A673 (cell line): ENCODE results near the gene AP4S1. TPM values are rescaled to one million over a fixed set of nuclear protein-coding genes. Genes with fewer than 3 reads are reported as not detected.

ENCODE experiments used
- BruUV-seq: library from RNA; stranded (reverse); fragments of 400-500 nt; replicated peaks from 2 replicates; lab custom pipeline; 2021; lab: Mats Ljungman, UMichigan
- CTCF ChIA-PET: fragments of 300-600 bp; sonication (Branson Sonifier 250); formaldehyde crosslinking; loops from one replicate; lab custom pipeline; 2022; ENCODE audit warnings: antibody characterized with exemption; lab: Charles Lee
- POLR2A ChIA-PET: fragments of 300-600 bp; sonication (Branson Sonifier 250); formaldehyde crosslinking; loops from one replicate; lab custom pipeline; 2022; ENCODE audit warnings: antibody characterized with exemption; ENCODE audit not compliant: low non-redundant PET; lab: Charles Lee
- DNase-seq: peaks from one replicate; pipeline ENCODE4 v3.0.0-alpha.2; 2015; ENCODE audit warnings: low spot score
- H3K27ac ChIP-seq: fragments of 200-600 bp; sonication (generic); 2 replicates; pipeline ENCODE4 v1.5.1; 2016; ENCODE audit warnings: mixed run types, low read depth, mild to moderate bottlenecking, mixed read lengths, antibody characterized with exemption, low read length; ENCODE audit not compliant: poor library complexity, severe bottlenecking
- H3K27me3 ChIP-seq: fragments of 200-600 bp; sonication (generic); replicated peaks from 2 replicates; pipeline ENCODE4 v1.6.1; 2017; ENCODE audit warnings: mixed run types, low read depth, mild to moderate bottlenecking, mixed read lengths, antibody characterized with exemption, low read length; ENCODE audit not compliant: insufficient read depth, poor library complexity
- H3K36me3 ChIP-seq: fragments of 200-600 bp; sonication (generic); 2 replicates; pipeline ENCODE4 v1.6.1; 2016; ENCODE audit warnings: mixed run types, mild to moderate bottlenecking, mixed read lengths, antibody characterized with exemption, low read length; ENCODE audit not compliant: insufficient read depth, poor library complexity, severe bottlenecking
- H3K4me1 ChIP-seq: fragments of 200-600 bp; sonication (generic); 2 replicates; pipeline ENCODE4 v1.6.1; 2017; ENCODE audit warnings: mixed run types, mild to moderate bottlenecking, mixed read lengths, antibody characterized with exemption, low read length; ENCODE audit not compliant: insufficient read depth, poor library complexity, severe bottlenecking
- H3K4me3 ChIP-seq: fragments of 200-600 bp; sonication (generic); 2 replicates; pipeline ENCODE4 v1.5.1; 2016; ENCODE audit warnings: low read depth, mixed run types, mild to moderate bottlenecking, mixed read lengths, low read length; ENCODE audit not compliant: poor library complexity, severe bottlenecking
- H3K9me3 ChIP-seq: fragments of 200-600 bp; sonication (generic); 2 replicates; pipeline ENCODE4 v1.6.1; 2016; ENCODE audit warnings: mixed run types, low read depth, mild to moderate bottlenecking, mixed read lengths, antibody characterized with exemption, low read length; ENCODE audit not compliant: poor library complexity, severe bottlenecking
- EZH2 ChIP-seq: fragments of 200-600 bp; sonication (generic); IDR thresholded peaks from 2 replicates; pipeline ENCODE4 v1.6.1; 2017; ENCODE audit warnings: borderline replicate concordance, low read depth, mild to moderate bottlenecking, mixed read lengths, antibody characterized with exemption, low read length; ENCODE audit not compliant: poor library complexity, severe bottlenecking
- intact Hi-C: fragments of 100-400 bp; cut with micrococcal nuclease; formaldehyde crosslinking; loops from one replicate; pipeline ENCODE4 v1.10.0; 2022; ENCODE audit not compliant: unreplicated experiment
- total RNA-seq: library from RNA; stranded (reverse); gene quantifications from 2 replicates; pipeline ENCODE4 v1.2.3, GENCODE V29; 2021
- TF ChIP-seq, protein P1 (sequence below): fragments of 300-800, 200-600 bp; sonication (generic); conservative IDR thresholded peaks from 2 replicates; pipeline ENCODE4 v1.5.1; 2017; ENCODE audit warnings: low read depth, mild to moderate bottlenecking, antibody characterized with exemption, low read length, moderate library complexity, mixed read lengths

The AP4S1 gene
- total RNA-seq, 1 experiment from 2014 or later = 8.6 TPM

DNA sequence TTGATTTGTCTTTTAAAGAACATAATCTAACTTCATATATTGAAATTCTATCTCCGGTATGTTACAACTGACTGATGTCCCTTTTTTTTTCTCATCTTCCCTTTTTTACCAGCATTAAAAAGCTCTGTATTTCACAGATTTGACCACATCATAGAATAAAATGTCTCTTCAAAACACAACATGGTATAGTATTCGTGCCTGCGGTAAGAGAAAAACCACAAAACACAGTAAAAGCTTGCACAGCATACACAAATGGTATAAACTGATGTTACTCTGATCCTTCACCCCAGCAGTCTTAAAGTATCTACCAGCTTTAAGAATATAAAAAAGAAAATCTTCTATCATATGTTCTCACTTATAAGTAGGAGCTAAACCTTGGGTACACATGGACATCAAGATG is 98.7 kb downstream of the AP4S1 start:
- peaks cover 71% of the 10 kb centered on the region for H3K36me3 ChIP-seq
- H3K27me3 ChIP-seq = no peaks in the 10 kb centered on the region
- no peaks in the 10 kb centered on the region for H3K4me1 ChIP-seq
- CTCF ChIA-PET = no interaction called here
- POLR2A ChIA-PET = no interaction called here
- no peak for DNase-seq
- no peak overlapping the region for H3K27ac ChIP-seq
- H3K4me3 ChIP-seq = no peak overlapping the region
- H3K9me3 ChIP-seq = no peaks in the 10 kb centered on the region
- TF ChIP-seq, protein P1, sequence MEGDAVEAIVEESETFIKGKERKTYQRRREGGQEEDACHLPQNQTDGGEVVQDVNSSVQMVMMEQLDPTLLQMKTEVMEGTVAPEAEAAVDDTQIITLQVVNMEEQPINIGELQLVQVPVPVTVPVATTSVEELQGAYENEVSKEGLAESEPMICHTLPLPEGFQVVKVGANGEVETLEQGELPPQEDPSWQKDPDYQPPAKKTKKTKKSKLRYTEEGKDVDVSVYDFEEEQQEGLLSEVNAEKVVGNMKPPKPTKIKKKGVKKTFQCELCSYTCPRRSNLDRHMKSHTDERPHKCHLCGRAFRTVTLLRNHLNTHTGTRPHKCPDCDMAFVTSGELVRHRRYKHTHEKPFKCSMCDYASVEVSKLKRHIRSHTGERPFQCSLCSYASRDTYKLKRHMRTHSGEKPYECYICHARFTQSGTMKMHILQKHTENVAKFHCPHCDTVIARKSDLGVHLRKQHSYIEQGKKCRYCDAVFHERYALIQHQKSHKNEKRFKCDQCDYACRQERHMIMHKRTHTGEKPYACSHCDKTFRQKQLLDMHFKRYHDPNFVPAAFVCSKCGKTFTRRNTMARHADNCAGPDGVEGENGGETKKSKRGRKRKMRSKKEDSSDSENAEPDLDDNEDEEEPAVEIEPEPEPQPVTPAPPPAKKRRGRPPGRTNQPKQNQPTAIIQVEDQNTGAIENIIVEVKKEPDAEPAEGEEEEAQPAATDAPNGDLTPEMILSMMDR = no peak
- TF ChIP-seq EZH2 = no peak
- BruUV-seq = no TSS peak
- intact Hi-C loops = no loop called here

DNA sequence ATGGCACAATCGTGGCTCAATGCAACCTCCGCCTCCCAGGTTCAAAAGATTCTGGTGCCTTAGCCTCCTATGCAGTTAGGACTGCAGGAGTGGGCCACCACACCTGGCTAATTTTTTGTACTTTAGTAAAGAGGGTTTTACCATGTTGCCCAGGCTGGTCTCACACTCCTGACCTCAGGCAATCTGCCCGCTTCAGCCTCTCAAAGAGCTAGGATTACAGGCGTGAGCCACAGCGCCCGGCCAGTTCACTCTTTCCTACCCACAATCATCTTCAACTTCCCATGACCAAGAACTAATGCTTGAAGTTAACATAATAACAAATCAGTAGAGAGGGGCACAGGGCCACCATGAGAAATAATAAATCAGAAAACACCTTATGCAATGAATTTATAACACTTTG is 99.8 kb downstream of the AP4S1 start:
- POLR2A ChIA-PET = no interaction called here
- no peak for TF ChIP-seq EZH2
- TF ChIP-seq, protein P1 = no peak
- CTCF ChIA-PET = no interaction called here
- H3K4me3 ChIP-seq = no peak overlapping the region
- no TSS peak for BruUV-seq
- H3K27ac ChIP-seq = no peak overlapping the region
- DNase-seq = no peak
- no peaks in the 10 kb centered on the region for H3K4me1 ChIP-seq
- no peaks in the 10 kb centered on the region for H3K27me3 ChIP-seq
- intact Hi-C loops = no loop called here
- peaks cover 70% of the 10 kb centered on the region for H3K36me3 ChIP-seq
- H3K9me3 ChIP-seq = no peaks in the 10 kb centered on the region

DNA sequence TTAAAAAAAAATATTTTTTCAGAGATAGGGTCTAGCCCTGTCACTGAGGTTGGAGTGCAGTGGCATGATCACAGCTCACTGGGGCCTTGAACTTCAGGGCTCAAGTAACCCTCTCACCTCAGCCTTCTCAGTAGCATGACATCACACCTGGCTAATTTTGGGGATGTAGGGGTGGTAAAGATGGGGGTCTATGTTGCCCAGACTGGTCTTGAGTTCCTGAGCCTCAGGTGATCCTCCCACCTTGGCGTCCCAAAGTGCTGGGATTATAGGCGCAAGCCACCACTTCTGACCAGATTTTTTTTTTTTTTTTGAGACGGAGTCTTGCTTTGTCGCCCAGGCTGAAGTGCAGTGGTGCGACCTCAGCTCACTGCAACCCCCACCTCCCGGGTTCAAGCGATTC is 101.2 kb downstream of the AP4S1 start:
- TF ChIP-seq, protein P1 = no peak
- no peak for TF ChIP-seq EZH2
- Histone ChIP-seq H3K4me1 (no peaks in the 10 kb centered on the region), H3K9me3 (no peaks in the 10 kb centered on the region), H3K4me3 (no peak overlapping the region), H3K36me3 (peaks cover 69% of the 10 kb centered on the region), H3K27me3 (no peaks in the 10 kb centered on the region), H3K27ac (no peak overlapping the region)
- ChIA-PET POLR2A (no interaction called here), CTCF (no interaction called here)
- DNase-seq = no peak
- intact Hi-C loops = no loop called here
- no TSS peak for BruUV-seq
